OCI-M2 (cell line): ENCODE data around the gene FAM78B.

Experiments
- DNase-seq: peaks from one replicate; lab custom pipeline; 2025; ENCODE audit not compliant: unreplicated experiment; lab: John Stamatoyannopoulos, UW

The FAM78B gene

DNA sequence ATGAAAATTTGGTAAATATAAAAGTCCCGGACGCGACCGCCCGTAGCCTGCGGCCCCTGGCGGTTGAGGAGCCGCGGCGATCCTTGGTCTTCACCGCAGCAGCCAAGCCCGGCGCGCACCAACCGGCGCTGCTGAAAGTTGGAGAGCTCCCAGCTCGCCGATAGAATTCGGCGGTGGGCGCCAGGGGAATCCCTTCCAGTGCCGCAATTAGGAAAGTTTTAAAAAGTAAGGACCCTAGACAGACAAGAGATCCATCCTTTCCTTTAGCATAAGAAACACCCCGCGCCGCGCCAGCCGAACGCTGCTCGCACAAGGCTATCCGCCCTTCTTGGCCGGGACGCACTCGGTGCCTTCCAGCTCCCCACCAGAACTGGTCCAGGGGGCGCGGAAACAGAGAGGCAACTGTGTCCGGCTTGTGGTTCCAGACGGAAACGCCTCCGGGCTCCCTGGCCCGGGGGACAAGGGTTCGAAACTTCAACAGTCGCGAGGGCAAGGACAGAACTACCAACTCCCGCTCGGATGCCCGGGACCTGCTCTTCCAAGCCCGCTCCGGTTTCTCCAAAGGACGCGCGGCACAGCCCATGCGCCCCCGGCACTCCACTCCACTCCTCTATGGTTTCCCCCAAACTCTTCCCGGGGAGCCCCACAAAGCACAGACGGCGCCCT is 1.7 kb downstream of the FAM78B start:
- DNase-seq = no peak

DNA sequence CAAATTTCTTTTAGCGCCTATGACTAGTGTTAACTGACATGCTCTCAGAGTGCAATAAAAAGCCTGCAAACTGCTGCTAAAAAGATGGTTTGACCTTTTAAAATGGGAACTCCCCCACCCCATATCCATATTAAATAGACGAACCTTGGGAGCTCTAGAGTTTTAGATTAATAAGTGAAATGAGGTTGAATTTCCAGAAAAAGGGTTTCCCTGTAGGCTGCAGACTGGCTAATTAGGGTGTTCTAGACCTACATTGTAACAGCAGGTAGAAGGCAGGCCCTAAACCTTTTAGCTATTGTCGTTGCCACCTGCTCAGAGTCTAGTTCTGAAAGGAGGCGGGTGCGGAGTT is 2.2 kb downstream of the FAM78B start:
- DNase-seq = no peak

DNA sequence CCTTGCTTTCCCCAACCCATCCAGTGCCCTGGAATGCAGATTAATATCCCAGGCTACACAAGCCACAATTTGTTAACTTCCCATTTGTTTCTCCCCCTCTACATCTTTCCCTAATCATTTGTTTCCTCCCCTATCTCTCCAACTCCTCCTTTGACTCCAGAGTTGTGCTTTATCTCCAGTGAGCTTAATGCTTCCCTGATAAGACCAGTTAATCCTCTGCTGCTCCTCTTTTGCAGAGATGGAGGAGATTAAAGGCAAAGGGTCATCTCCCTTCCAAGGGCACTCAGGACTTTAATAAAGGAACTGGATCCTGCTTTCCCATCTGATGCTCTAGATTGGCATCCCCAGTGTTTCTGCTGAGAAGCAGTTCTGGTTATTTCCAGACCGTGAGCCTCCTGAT is 7.1 kb downstream of the FAM78B start:
- DNase-seq = no peak

DNA sequence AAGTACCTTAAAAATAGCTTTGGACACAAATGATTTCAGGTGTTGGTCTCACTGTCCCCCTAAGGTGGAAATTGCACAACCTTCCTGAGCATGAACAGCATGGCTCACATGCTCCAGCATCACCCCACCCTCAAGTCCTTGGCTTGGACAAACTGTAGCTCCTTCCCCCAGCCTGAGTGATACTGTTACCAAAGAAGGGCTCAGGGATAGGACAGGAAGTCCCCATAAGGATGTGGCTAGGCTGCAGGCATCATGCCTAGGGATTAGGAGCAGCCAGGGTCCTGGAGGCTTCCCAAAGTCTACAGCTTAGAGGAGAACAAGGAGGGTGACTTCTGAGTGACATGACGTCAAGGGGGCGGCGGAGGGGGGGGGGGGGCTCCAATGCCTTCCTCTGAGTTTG is 10.1 kb downstream of the FAM78B start:
- DNase-seq = no peak

DNA sequence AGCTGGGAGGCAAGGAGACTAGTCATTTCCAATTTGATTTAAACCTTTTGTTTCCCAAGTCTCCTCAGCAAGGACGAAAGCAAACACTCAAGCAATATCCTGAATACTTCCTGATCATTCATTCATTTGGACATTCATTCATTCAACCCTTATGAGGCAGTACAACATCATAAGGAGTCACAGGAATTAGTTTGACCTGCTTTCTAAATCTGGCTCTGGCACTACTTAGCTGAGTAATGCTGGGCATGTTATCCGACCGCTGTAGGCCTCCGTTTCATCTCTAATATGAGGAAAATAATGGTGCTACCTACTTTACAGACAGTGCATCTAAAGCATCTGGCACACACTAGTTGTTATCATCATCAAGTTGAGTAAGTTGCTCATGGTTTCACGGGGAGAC is 11.7 kb downstream of the FAM78B start:
- no peak for DNase-seq

DNA sequence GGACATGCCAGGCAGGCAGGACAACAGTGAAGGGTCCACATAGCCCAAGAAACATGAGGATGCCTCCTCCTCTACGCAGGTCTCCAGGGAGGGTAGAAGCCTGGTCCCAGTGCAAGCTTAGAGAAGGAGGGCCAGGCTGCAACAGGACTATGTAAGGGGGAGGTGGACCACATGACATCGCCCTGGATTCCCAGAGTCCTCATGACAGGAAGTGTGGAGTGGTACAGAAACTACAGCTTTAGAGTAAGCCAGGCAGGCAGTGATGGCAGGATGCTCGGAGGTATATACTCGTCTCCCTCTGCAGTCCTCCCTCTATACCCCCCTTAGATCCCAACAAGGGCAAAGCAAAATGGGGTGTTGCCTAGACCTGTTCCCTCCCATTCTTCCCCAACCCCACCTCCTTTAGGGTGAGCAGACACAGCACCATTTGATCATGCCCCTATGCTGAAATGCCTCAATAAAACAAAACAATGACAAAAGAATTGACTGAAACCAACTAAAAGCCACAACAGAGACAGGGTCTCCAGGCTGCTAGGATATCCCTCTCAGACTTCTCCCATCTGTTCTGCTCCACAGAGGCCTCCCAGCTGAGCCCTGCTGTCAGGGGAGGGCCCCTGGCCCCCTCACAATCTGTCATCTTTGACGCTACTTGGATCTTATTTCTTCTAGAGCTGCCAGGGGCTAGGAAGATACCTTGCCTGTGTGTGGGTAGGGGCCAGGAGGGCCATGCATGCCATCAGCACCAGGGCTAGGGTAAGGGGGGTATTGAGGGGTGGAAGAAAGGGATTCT is 13.1 kb downstream of the FAM78B start:
- no peak for DNase-seq

DNA sequence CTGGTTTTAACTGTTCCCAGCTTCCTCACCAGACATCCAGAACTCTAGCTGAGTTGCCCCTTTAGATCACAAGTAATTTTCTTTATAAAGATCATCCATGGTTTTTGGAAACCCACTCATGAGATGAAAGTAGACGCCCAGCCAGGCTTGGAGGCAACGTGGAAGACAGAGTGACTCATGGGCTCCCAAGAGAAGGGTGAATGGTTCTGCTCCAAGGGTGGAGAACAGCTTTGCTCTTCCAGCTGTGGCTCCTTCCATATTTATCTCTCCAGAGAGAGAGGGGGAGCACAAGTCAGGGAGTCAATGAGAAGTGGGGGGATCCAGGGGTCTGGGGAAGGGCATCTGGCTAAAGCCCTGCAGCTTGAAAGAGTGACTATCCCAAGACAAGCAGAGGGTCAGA is 13.8 kb downstream of the FAM78B start:
- DNase-seq = no peak

DNA sequence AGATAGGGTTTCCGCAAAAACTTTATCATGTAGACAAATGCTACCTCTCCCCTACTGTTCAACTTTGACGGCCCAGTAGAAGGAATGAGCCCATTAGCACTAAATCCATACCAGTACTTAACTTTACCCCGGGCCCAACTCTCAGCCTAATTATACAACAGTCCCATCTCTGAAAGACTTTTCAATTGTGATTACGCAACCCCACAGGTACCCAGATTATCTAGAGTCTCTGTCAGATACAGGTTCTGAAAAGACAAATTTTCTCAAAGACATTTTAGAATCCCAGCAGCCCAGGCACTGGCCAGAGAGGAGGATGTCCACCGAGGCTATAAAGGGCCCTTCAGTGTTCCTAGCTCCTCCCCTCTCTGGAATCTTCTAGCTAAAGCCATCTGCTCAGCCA is 15.0 kb downstream of the FAM78B start:
- no peak for DNase-seq

DNA sequence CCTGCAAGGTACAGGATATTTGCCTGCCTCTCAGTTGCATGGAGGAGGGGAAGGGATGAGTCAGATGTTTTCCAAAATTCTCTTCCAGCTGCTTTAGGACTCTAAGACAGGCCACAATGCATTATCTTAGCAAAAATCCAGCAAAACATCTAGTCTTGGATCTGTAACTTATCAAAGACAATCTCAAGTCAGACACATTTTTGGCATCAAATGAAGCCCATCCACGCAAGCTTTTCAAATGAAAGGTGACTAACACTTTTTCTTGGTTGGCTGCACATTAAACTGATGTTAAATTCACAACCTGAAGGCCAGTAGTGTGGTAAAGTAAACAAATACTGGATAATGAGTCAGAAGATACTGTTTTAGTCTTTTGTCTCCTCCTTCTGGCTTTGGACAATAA is 21.3 kb downstream of the FAM78B start:
- no peak for DNase-seq

DNA sequence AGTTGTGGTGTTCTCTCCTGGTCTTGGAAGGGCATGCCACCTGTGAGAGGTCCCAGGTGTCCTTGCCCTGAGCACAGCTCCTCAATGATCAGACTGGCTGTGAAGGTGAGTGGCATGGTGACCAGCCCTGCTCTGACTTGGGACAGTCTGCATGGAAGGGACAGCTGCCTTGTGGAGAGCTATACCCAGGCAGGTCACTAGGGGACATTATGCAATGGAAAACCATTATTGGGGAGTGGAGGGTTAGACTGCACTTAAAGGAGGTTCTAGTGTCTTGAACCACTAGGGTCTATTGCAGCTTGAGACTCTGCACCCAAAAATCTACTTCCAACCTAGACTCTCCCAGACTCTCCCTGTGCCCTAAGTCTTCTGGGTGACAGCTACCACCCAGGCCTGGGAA is 24.8 kb downstream of the FAM78B start:
- DNase-seq = no peak

DNA sequence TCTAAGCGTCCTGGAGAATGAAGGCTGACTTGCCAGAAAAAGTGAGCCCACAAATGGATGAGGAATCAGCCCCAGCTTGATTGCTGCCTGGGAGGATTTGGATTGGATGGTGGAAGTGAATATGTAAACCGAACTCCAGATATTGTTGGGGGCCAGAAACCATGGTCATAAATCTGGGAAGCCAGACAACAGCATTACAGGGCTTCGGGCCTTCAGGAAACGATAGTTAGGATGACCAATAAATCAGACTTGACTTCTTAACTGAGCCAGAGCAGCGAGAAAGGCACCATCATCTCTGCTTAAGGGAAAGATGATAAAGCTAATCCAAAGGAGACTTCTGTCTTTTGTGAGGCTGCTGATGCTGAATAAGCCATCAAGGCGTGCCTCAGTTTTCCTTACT is 26.6 kb downstream of the FAM78B start:
- DNase-seq = no peak

DNA sequence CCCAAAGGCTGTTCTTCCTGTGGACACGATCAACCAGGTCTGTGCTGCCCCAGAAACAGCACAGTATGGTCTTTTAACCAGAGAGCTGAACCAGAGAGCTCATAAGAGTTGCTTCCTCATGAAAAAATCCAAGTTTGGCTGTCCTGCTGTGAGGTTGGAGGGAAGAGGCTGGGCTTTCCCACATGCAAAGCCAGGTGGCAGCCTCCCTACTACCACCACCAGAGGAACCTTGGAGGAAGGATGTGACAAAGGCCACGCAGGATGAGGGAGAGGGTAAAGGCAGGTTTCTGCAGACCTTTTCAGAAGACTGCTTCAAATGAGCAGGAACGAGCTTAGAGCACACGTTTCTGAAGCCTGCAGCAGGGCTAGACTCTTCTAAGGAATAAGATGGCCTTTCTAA is 27.1 kb downstream of the FAM78B start:
- no peak for DNase-seq

DNA sequence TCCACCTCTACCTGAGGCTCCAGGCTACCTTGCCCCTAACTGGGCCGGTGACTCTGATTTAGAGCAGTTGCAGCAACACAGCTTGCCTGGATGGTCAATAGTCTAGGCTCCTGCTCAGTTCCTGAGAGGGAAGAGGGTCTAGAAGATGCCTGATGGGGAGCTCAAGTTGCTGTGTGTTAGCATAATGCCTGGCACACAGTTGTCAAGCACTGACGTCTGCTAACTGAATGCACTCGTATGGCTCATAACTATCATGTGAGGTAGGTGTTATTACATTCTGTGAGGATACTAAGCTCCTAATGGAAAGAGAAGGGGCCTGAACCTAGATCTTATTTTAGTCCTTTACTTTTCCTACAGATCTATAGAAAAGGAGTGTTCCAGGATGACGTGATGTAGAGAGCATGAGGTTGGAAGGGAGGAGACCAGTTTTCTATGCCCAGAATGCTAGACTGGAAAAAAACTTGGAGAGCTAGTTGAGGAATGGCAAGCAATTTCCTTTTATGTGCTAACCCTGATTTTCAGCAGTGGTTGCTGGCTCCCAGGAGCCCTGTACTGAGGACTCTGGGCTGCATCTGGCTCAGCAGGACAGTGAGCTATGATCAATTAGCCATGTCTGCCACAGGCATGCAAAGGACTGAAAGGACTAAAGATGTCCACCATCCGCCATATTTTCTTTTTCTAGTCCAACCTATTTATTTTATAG is 30.0 kb downstream of the FAM78B start:
- DNase-seq = no peak

DNA sequence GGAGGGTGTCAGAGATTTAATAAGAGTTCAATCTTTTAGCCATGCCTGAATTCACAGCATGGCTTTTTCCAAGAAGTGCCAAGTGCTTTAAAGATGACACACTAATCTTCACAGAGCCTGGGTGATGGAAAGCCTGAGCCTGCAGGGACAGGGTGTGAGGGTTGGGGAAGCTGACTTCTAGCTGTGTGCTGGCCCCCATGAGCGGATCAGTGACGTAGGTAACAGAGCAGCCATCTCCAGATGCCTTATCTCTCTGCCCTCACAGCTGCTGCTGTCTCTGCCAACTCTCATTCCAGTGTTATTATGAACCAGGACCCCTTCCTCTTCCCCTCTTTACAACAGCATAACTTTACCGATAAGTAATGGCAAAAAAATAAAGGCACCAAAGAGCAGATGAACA is 30.6 kb downstream of the FAM78B start:
- DNase-seq = no peak

DNA sequence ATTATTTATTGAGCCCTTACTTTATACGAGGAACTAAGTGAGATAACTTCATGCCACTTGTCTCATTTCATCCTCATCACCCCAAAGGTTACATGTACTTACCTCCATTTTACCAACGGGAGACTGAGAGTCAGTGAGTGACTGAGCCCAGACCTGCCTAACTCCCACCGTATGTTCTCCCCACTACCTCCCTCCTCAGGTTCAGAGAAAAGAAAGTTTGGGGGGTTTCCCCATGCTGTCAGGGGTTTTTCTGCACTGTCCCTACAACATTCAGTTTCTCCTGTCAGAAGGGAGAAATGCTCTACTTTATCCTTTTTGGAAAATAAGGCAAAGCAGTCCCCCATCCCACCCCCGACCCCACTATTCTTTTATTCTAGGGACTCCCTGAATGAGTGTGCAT is 32.9 kb downstream of the FAM78B start:
- DNase-seq = no peak

DNA sequence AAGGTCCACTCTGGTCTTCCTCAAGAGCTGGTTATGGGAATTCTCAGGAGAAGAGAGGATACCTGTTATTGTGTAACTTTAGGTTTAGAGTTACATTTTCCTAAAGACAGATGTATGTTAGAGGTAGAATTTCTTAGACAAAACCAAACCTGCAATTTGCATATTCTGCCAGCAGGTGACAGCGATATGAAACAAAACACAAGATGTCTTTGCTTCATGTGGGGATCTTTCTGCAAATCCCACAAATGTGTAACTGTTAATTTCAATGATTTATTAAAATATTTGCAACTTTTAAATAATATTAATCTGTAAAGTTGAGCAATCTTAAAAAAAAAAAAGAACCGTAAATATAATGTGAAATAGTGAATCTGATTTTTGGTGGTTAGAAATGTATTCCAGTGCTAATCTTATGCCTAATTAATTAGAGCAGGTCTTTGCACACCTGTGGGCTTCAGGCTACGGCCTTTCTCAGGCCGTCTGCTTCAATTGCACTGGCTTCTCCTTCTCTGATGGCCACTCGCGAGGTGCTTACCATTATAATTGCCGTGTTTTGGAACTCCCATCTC is 33.4 kb downstream of the FAM78B start:
- DNase-seq = no peak

DNA sequence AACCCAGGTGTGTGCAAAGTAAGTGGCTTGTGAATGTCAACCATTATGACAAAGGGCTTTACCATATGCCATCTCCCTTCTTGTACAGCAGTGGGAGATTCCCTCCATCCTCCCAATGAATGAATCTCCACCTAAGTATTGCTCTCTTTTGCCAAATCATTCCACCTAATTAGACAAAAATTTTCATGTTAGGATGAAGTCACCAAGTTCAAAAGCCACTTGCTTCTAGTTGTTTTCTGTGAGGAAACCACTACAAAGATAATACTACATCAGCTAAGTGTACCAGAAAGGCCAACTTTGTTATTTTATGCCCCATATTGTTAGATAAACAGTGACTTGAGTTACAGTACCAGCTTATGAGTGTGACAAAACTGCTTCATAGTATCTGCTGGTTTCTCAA is 34.3 kb downstream of the FAM78B start:
- no peak for DNase-seq

DNA sequence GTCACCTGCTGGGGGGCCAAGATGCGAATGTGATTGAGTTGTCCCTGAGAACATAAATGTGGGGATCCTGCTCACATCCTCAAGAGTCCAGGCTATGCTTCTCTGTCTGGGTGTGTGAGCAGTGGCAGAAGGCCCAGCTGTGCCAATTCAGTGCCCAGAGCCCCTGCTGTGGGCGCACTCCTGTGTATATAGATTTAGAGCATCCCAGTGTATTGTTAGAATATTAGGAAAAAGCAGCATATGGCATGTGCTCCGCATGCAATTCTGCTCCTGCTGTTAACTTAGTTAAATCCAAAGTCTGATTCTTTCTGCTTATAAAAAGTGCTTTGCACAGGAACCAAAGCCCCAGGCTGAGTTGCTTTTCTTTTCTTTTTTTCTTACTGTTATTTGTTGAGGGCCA is 37.8 kb downstream of the FAM78B start:
- DNase-seq = no peak

DNA sequence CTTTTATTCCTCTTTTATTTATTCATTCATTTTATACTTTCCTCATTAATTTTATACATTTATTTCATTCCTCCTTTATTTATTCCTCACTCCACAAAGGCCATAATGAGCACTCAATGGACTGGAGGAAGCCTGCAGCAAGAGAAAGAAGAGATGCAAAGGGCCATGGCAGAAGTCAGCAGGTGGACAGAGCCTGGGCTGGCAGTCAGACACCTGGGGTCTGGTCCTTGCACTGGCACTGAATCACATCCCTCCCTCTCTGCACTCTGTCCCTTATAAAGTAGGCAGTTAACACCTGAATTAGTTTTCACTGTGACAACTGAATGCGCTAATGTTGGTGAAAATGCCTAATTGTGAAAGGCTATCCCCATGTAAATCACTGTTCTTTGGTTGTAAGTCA is 38.6 kb downstream of the FAM78B start:
- no peak for DNase-seq

DNA sequence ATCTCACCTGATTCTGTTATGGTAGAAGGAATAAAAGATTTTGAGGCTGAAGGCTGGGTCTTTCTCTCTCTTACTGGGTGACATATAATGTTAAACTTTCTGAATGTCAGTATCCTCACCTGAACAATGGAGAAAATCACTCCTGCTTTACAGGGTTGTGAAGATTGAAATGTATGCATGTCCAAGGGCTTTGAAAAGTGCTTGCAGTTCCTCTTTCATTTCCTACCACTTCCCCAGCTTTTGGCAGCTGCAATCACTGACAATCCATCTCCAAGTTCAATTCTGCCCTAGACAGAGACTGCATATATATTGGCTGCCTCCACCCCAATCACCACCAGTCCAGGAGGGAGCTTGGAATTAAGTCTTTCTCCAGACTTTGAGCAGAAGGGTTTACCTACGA is 39.8 kb downstream of the FAM78B start:
- DNase-seq = no peak

DNA sequence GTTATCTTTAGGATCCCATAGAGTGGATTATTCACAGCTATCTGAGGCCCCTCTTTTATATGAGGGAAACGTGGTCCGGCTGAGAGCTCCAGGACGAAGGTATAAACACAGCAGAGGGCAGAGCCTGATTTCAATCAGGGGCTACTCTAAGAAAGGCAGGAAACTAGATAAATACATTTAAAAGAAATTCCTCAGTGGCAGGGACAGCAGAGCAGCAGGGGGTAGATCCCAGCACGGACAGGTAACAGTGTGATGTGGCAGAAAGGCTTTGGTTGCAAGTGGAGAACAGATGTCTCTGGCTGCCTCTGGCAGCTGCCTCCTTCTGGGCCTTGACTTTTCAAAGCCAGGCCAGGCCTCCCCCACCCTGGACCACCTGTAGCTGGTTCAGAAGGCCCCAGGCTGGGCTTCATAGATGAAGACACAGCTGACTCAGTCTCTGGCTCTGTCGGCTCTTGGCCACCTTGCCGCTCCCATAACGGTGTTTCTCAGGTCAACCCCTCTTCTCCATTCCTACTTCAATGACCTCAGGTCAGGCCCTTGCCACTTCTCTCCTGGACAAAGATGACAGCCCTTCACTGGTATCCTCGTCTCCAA is 43.8 kb downstream of the FAM78B start:
- no peak for DNase-seq

DNA sequence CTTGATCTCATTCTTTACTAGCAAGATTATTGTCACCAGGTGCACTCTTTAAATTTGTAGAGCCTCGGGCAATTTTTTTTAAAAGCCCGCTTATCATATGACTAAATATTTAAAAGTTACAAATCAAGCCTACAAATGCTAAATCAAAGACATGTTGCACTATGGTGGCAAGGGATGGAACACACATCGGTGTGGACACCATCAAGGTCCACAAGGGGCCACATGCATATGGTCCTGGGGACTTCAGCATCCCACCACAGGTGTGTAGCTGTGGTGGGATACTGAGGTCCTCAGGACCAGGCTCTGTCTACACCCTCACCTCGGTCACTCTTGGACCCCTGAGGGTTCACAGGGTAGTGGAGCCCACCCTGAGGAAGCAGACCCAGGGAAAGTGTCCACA is 45.8 kb downstream of the FAM78B start:
- DNase-seq = no peak
